ENCODE measurements around the gene GRIFIN.

Gene GRIFIN

GRCh38 chr7:2480070-2480408 is 3.8 kb upstream of the GRIFIN start:
- Histone ChIP-seq H3K9ac (ENCODE audit: low read depth, low read length, poor library complexity, severe bottlenecking) (no peak overlapping the region), H3K79me2 (ENCODE audit: insufficient read depth, low read length) (no peaks in the 10 kb centered on the region), H3K4me2 (ENCODE audit: low read depth, low read length, poor library complexity, severe bottlenecking) (no peak overlapping the region), H3K36me3 (ENCODE audit: insufficient read depth, low read length) (no peaks in the 10 kb centered on the region), H4K20me1 (ENCODE audit: insufficient read depth, low read length, poor library complexity, severe bottlenecking) (no peaks in the 10 kb centered on the region), H2AFZ (ENCODE audit: low read length) (no peak overlapping the region), H3K9me2 (replicated peaks; ENCODE audit: low read depth, low read length) (no peaks in the 10 kb centered on the region), H3K9me3 (ENCODE audit: insufficient read depth, low read depth, low read length) (no peaks in the 10 kb centered on the region), H3K27me3 (ENCODE audit: insufficient read depth, low read length, poor library complexity, severe bottlenecking) (no peaks in the 10 kb centered on the region), H3K4me1 (ENCODE audit: insufficient read depth, low read length, poor library complexity, severe bottlenecking) (peaks cover 17% of the 10 kb centered on the region), H3F3A (ENCODE audit: low read depth) (no peaks in the 10 kb centered on the region), H3K4me3 (ENCODE audit: low read length, poor library complexity, severe bottlenecking) (no peak overlapping the region)
- TF ChIP-seq EZH2phosphoT487 (IDR thresholded peaks at IDR 0.05; ENCODE audit: borderline replicate concordance) (no peak), CTCF (conservative IDR thresholded peaks at IDR 0.05; ENCODE audit: low read length) (no peak)

GRCh38 chr7:2479276-2480069 is 3.3 kb upstream of the GRIFIN start:
- H3K9me2 ChIP-seq (replicated peaks; ENCODE audit: low read depth, low read length) = no peaks in the 10 kb centered on the region
- peaks cover 17% of the 10 kb centered on the region for H3K4me1 ChIP-seq (ENCODE audit: insufficient read depth, low read length, poor library complexity, severe bottlenecking)
- H3K9me3 ChIP-seq (ENCODE audit: insufficient read depth, low read depth, low read length) = no peaks in the 10 kb centered on the region
- no peak overlapping the region for H3K4me3 ChIP-seq (ENCODE audit: low read length, poor library complexity, severe bottlenecking)
- H3K36me3 ChIP-seq (ENCODE audit: insufficient read depth, low read length) = no peaks in the 10 kb centered on the region
- H3K9ac ChIP-seq (ENCODE audit: low read depth, low read length, poor library complexity, severe bottlenecking) = no peak overlapping the region
- H4K20me1 ChIP-seq (ENCODE audit: insufficient read depth, low read length, poor library complexity, severe bottlenecking) = no peaks in the 10 kb centered on the region
- H3K4me2 ChIP-seq (ENCODE audit: low read depth, low read length, poor library complexity, severe bottlenecking) = no peak overlapping the region
- H3K27me3 ChIP-seq (ENCODE audit: insufficient read depth, low read length, poor library complexity, severe bottlenecking) = no peaks in the 10 kb centered on the region
- H3K79me2 ChIP-seq (ENCODE audit: insufficient read depth, low read length) = no peaks in the 10 kb centered on the region
- TF ChIP-seq EZH2phosphoT487 (IDR thresholded peaks at IDR 0.05; ENCODE audit: borderline replicate concordance) = no peak
- TF ChIP-seq CTCF (conservative IDR thresholded peaks at IDR 0.05; ENCODE audit: low read length) = no peak
- no peak overlapping the region for H2AFZ ChIP-seq (ENCODE audit: low read length)
- H3F3A ChIP-seq (ENCODE audit: low read depth) = no peaks in the 10 kb centered on the region

GRCh38 chr7:2478800-2479199 is 2.6 kb upstream of the GRIFIN start:
- Histone ChIP-seq H2AFZ (ENCODE audit: low read length) (no peak overlapping the region), H3K9me2 (replicated peaks; ENCODE audit: low read depth, low read length) (no peaks in the 10 kb centered on the region), H3K36me3 (ENCODE audit: insufficient read depth, low read length) (no peaks in the 10 kb centered on the region), H3K79me2 (ENCODE audit: insufficient read depth, low read length) (no peaks in the 10 kb centered on the region), H4K20me1 (ENCODE audit: insufficient read depth, low read length, poor library complexity, severe bottlenecking) (no peaks in the 10 kb centered on the region), H3K9ac (ENCODE audit: low read depth, low read length, poor library complexity, severe bottlenecking) (no peak overlapping the region), H3K27me3 (ENCODE audit: insufficient read depth, low read length, poor library complexity, severe bottlenecking) (no peaks in the 10 kb centered on the region), H3K4me3 (ENCODE audit: low read length, poor library complexity, severe bottlenecking) (no peak overlapping the region), H3K4me1 (ENCODE audit: insufficient read depth, low read length, poor library complexity, severe bottlenecking) (peaks cover 17% of the 10 kb centered on the region), H3F3A (ENCODE audit: low read depth) (no peaks in the 10 kb centered on the region), H3K4me2 (ENCODE audit: low read depth, low read length, poor library complexity, severe bottlenecking) (no peak overlapping the region), H3K9me3 (ENCODE audit: insufficient read depth, low read depth, low read length) (no peaks in the 10 kb centered on the region)
- no peak for TF ChIP-seq CTCF (conservative IDR thresholded peaks at IDR 0.05; ENCODE audit: low read length)
- no peak for TF ChIP-seq EZH2phosphoT487 (IDR thresholded peaks at IDR 0.05; ENCODE audit: borderline replicate concordance)
